GM12878 (cell line): Measurements from ENCODE around the gene PLSCR1. TPM values are rescaled to one million over a fixed set of nuclear protein-coding genes. Genes with fewer than 3 reads are reported as not detected.

Source experiments
- ATAC-seq: fragments of 200-7000 bp; cut with Tn5 transposase; 3 replicates; pipeline ENCODE4 v1.9.1; 2020; ENCODE audit warnings: mild to moderate bottlenecking, moderate library complexity
- BruUV-seq: library from RNA; stranded (reverse); fragments of 400-500 nt; replicated peaks from 2 replicates; lab custom pipeline; 2021; lab: Mats Ljungman, UMichigan
- CTCF ChIA-PET: fragments of 300-600 bp; sonication (Branson Sonifier 250); formaldehyde crosslinking; extraction: SDS; loops from one replicate; lab custom pipeline; 2021; ENCODE audit warnings: inconsistent platforms; lab: Yijun Ruan, JAX
- POLR2A ChIA-PET: fragments of 350-600 bp; formaldehyde crosslinking; extraction: SDS; loops from one replicate; lab custom pipeline; 2021; ENCODE audit warnings: inconsistent platforms; lab: Charles Lee
- RAD21 ChIA-PET: fragments of 300-600 bp; sonication (Branson Sonifier 250); formaldehyde crosslinking; loops from one replicate; lab custom pipeline; 2023; ENCODE audit warnings: antibody characterized with exemption; ENCODE audit not compliant: unreplicated experiment; lab: Charles Lee
- SMC1A ChIA-PET: fragments of 300-600 bp; sonication (Branson Sonifier 250); formaldehyde crosslinking; loops from one replicate; lab custom pipeline; 2023; ENCODE audit not compliant: unreplicated experiment, uncharacterized antibody; lab: Charles Lee
- DNase-seq: peaks from one replicate; pipeline ENCODE4 v3.0.0-alpha.2; 2011; ENCODE audit warnings: low read depth, low spot score
- FAIRE-seq: peaks from 3 replicates; lab custom pipeline; 2011; peaks lifted over from hg19 to GRCh38; lab: Jason Lieb, UNC
- H2AFZ ChIP-seq: 2 replicates; pipeline ENCODE4 v1.6.0; 2011; ENCODE audit warnings: low read depth, low read length, control low read depth; ENCODE audit not compliant: control insufficient read depth
- H3K27ac ChIP-seq: 2 replicates; pipeline ENCODE4 v1.5.1; 2011; ENCODE audit warnings: control low read depth; ENCODE audit not compliant: control insufficient read depth, insufficient read depth
- H3K27me3 ChIP-seq, 2 experiments: replicated peaks in 1 of 2; 2 replicates each; pipeline versions ENCODE4 v1.6.0 to v1.6.1; 2011; ENCODE audit warnings: low read length in 1 of 2; ENCODE audit not compliant: control insufficient read depth in 2 of 2, insufficient read depth in 2 of 2
- H3K36me3 ChIP-seq, 2 experiments: 2 replicates each; pipeline ENCODE4 v1.5.1; 2011; ENCODE audit warnings: low read length in 1 of 2; ENCODE audit not compliant: control insufficient read depth in 2 of 2, insufficient read depth in 2 of 2
- H3K4me1 ChIP-seq: 2 replicates; pipeline ENCODE4 v1.6.1; 2011; ENCODE audit warnings: mild to moderate bottlenecking, low read length, moderate library complexity, mixed read lengths; ENCODE audit not compliant: control insufficient read depth, insufficient read depth
- H3K4me2 ChIP-seq: 2 replicates; pipeline ENCODE4 v1.6.0; 2011; ENCODE audit warnings: control low read depth; ENCODE audit not compliant: control insufficient read depth, insufficient read depth
- H3K4me3 ChIP-seq: fragments of 200-600 bp; sonication (generic); 2 replicates; pipeline ENCODE4 v1.5.1; 2016
- H3K79me2 ChIP-seq: 2 replicates; pipeline ENCODE4 v1.6.0; 2011; ENCODE audit warnings: low read length; ENCODE audit not compliant: control insufficient read depth, insufficient read depth
- H3K9ac ChIP-seq: 2 replicates; pipeline ENCODE4 v1.8.0; 2011; ENCODE audit warnings: low read length, control low read depth, mixed read lengths; ENCODE audit not compliant: control insufficient read depth, insufficient read depth
- H3K9me3 ChIP-seq: replicated peaks from 3 replicates; pipeline ENCODE4 v1.5.1; 2011; ENCODE audit warnings: mild to moderate bottlenecking, low read length; ENCODE audit not compliant: control insufficient read depth, insufficient read depth
- H4K20me1 ChIP-seq: 2 replicates; pipeline ENCODE4 v1.6.0; 2011; ENCODE audit not compliant: control insufficient read depth, insufficient read depth
- ESRRA ChIP-seq: IDR thresholded peaks from 2 replicates; pipeline ENCODE4 v1.6.1; 2012; ENCODE audit warnings: mild to moderate bottlenecking, low read length, improper control_type of control experiment
- LARP7 ChIP-seq: fragments of 450-650 bp; IDR thresholded peaks from 2 replicates; pipeline ENCODE4 v1.6.1; 2017; ENCODE audit warnings: mild to moderate bottlenecking
- RAD51 ChIP-seq: fragments of 450-650 bp; IDR thresholded peaks from 2 replicates; pipeline ENCODE4 v1.6.1; 2016; ENCODE audit warnings: moderate library complexity, mild to moderate bottlenecking, inconsistent platforms
- RUNX3 ChIP-seq: IDR thresholded peaks from 2 replicates; pipeline ENCODE4 v1.6.1; 2012; ENCODE audit warnings: low read length, inconsistent platforms
- SMAD1 ChIP-seq: fragments of 450-650 bp; IDR thresholded peaks from 2 replicates; pipeline ENCODE4 v1.6.1; 2018; ENCODE audit warnings: mild to moderate bottlenecking, low read depth; ENCODE audit not compliant: partially characterized antibody
- SMARCA5 ChIP-seq: fragments of 450-650 bp; IDR thresholded peaks from 2 replicates; pipeline ENCODE4 v1.6.1; 2017; ENCODE audit warnings: mild to moderate bottlenecking
- SMC3 ChIP-seq: IDR thresholded peaks from 2 replicates; pipeline ENCODE4 v1.6.1; 2011; ENCODE audit warnings: low read length, improper control_type of control experiment, borderline replicate concordance
- SPI1 ChIP-seq: IDR thresholded peaks from 2 replicates; pipeline ENCODE4 v1.6.1; 2011; ENCODE audit warnings: low read depth, mild to moderate bottlenecking, low read length, moderate library complexity, borderline replicate concordance; ENCODE audit not compliant: insufficient read depth
- YY1 ChIP-seq: IDR thresholded peaks from 2 replicates; pipeline ENCODE4 v1.6.1; 2011; ENCODE audit warnings: low read depth, mild to moderate bottlenecking, low read length
- WGBS: methylation state at CpG from one replicate; pipeline ENCODE4 v1.1.6; 2016; ENCODE audit warnings: low lambda C conversion rate; ENCODE audit not compliant: insufficient replicate concordance, insufficient coverage; ENCODE audit errors: missing lambda C conversion rate; 5-methylcytosine and 5-hydroxymethylcytosine counted together
- in situ Hi-C: fragments of 300-500 bp; cut with MboI; formaldehyde crosslinking; loops from 9 replicates; pipeline ENCODE4 v1.14.3; 2018; ENCODE audit warnings: mixed read lengths
- intact Hi-C: fragments of 100-400 bp; cut with micrococcal nuclease; formaldehyde crosslinking; loops from one replicate; pipeline ENCODE4 v1.14.2; 2022; ENCODE audit not compliant: unreplicated experiment
- polyA plus RNA-seq, 11 experiments: library from polyadenylated mRNA; depleted of rRNA in 4 of 11; unstranded in 6 of 11; stranded (reverse) in 5 of 11; fragments of >200 nt; fragmentation: Nextera tagmentation in 4 of 11; fragmentation: Illumina TruSeq in 1 of 11; extraction: Ambion mirVana in 4 of 11; extraction: Trizol in 1 of 11; gene quantifications; 1 replicate in 1 of 11; 2 replicates in 10 of 11; pipeline versions ENCODE4 v1.2.1 to v1.2.3, GENCODE V29; 2011 to 2016; ENCODE audit warnings: inconsistent platforms in 2 of 11, missing spikeins in 2 of 11, low read depth in 1 of 11
- total RNA-seq, 4 experiments: library from RNA; depleted of rRNA in 3 of 4; stranded (reverse); fragments of >200 nt in 3 of 4; fragmentation: Illumina TruSeq in 1 of 4; extraction: Trizol in 1 of 4; gene quantifications; 2 replicates each; pipeline versions ENCODE4 v1.2.1 to v1.2.3, GENCODE V29; 2013 to 2021
- TF ChIP-seq, protein P1 (sequence below): IDR thresholded peaks from 2 replicates; pipeline ENCODE4 v1.6.1; 2012; ENCODE audit warnings: low read length, inconsistent platforms
- TF ChIP-seq, protein P2 (sequence below): IDR thresholded peaks from 2 replicates; pipeline ENCODE4 v1.6.1; 2012; ENCODE audit warnings: low read depth, low read length, improper control_type of control experiment

Gene PLSCR1
- total and polyA plus RNA-seq, 10 of the 15 experiments (the other 5 are each of a cell fraction or from before 2014, with no cell fraction given): 35.4 to 77.8 (median 41.1) TPM

DNA sequence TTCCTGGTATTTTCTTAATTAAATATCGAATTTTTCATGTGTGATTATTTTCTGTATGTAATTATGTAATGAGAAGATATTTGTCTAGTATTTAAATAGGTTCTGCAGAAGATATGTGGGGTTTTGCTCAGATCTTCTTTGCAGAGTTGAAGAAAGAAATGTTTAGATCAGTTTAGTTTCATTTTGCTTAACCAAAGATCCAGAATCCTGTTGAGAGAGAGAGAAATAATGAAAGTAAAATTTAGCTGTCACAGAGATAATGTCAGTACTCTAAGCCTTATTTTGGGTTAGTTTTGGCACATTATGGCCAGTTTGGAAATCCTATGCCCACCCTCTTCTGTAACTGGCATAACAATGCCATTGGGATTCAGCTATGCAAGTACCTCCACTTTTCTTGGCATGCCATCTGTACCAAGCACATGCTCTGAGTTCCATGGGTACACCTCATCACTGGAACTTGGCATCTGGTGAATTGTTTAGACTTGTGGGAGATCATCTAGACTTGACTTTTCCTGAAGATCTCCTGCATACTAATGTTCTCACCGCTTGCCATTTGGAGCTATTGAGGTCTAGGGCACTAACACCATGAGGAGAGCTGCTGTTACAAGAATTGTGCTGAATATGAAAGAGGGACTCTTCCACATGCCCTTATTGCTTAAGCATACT is 30.9 kb downstream of the PLSCR1 start:
- FAIRE-seq: no peak

More for the DNA sequence above, 30.9 kb downstream of the PLSCR1 start:
- CTCF ChIA-PET: interaction anchor here (0.7 to 1.1 kb wide), 2 partner anchors 10 to 1115 kb away, joined by 3 to 4 read pairs; no protein-coding TSS in a partner anchor
- SMC1A ChIA-PET: interaction anchor here (1.3 to 1.4 kb wide), 2 partner anchors 9 to 30 kb away, joined by 3 to 4 read pairs; no protein-coding TSS in a partner anchor
- no peaks in the 10 kb centered on the region for H4K20me1 ChIP-seq
- H3K9me3 ChIP-seq: no peaks in the 10 kb centered on the region
- RAD21 ChIA-PET: no interaction called here
- ATAC-seq (no peak), DNase-seq (no peak)
- no peak overlapping the region for H3K4me3 ChIP-seq
- no peaks in the 10 kb centered on the region for H3K79me2 ChIP-seq
- no peak overlapping the region for H3K27ac ChIP-seq
- TF ChIP-seq SPI1: no peak
- TF ChIP-seq, protein P1, sequence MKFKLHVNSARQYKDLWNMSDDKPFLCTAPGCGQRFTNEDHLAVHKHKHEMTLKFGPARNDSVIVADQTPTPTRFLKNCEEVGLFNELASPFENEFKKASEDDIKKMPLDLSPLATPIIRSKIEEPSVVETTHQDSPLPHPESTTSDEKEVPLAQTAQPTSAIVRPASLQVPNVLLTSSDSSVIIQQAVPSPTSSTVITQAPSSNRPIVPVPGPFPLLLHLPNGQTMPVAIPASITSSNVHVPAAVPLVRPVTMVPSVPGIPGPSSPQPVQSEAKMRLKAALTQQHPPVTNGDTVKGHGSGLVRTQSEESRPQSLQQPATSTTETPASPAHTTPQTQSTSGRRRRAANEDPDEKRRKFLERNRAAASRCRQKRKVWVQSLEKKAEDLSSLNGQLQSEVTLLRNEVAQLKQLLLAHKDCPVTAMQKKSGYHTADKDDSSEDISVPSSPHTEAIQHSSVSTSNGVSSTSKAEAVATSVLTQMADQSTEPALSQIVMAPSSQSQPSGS: no peak
- TF ChIP-seq, protein P2, sequence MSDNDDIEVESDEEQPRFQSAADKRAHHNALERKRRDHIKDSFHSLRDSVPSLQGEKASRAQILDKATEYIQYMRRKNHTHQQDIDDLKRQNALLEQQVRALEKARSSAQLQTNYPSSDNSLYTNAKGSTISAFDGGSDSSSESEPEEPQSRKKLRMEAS: no peak
- no peak for TF ChIP-seq SMC3
- TF ChIP-seq ESRRA: no peak
- no peak for TF ChIP-seq LARP7
- no peak for TF ChIP-seq YY1
- TF ChIP-seq RUNX3: no peak
- no peak for TF ChIP-seq SMAD1
- no peak for TF ChIP-seq SMARCA5
- TF ChIP-seq RAD51: no peak
- POLR2A ChIA-PET: interaction anchor here (1.0 kb wide), 1 partner anchor 12 kb away, joined by 3 read pairs; no protein-coding TSS in a partner anchor
- in situ Hi-C loops (no loop called here), intact Hi-C loops (no loop called here)
- 68% methylated on average over 2 of the region's 2 CpGs for WGBS
- peaks cover 0 to 9% of the 10 kb centered on the region in 2 experiments; a peak in 3 of 4 replicates for H3K36me3 ChIP-seq
- no peaks in the 10 kb centered on the region for H3K4me1 ChIP-seq
- no peak overlapping the region for H3K9ac ChIP-seq
- no peak overlapping the region for H3K4me2 ChIP-seq
- no peaks in the 10 kb centered on the region for H3K27me3 ChIP-seq
- BruUV-seq: no TSS peak
- H2AFZ ChIP-seq: no peak overlapping the region
